ENCODE results near the gene MT4.

MT4 gene

DNA sequence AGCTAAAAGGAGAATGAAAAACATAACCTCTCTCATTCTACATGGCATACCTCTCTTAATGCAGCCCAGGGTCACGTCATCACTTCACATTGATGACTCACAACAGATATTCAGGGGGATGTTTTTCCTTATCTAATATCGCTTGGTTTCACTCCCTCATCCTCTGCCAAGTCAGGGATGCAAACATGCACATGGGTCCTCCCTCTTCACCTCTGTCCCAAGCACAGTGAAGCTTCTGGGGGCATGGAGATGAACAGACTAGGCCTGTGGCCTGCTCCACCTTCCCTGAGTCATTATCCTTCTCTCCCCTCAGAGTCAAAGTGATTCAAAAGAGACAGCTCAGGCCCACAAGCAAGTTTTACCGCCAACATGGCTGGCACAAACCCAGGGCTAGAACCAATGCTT, 41.2 kb downstream of the MT4 start:
- TF ChIP-seq, protein P1, sequence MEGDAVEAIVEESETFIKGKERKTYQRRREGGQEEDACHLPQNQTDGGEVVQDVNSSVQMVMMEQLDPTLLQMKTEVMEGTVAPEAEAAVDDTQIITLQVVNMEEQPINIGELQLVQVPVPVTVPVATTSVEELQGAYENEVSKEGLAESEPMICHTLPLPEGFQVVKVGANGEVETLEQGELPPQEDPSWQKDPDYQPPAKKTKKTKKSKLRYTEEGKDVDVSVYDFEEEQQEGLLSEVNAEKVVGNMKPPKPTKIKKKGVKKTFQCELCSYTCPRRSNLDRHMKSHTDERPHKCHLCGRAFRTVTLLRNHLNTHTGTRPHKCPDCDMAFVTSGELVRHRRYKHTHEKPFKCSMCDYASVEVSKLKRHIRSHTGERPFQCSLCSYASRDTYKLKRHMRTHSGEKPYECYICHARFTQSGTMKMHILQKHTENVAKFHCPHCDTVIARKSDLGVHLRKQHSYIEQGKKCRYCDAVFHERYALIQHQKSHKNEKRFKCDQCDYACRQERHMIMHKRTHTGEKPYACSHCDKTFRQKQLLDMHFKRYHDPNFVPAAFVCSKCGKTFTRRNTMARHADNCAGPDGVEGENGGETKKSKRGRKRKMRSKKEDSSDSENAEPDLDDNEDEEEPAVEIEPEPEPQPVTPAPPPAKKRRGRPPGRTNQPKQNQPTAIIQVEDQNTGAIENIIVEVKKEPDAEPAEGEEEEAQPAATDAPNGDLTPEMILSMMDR (IDR thresholded peaks at IDR 0.05) = no peak

- TF ChIP-seq, protein P1 (IDR thresholded peaks at IDR 0.05) = no peak
These were observed 41.7 kb downstream of the MT4 start for GRCh38 chr16:56606476-56607108.

- TF ChIP-seq, protein P1 (IDR thresholded peaks at IDR 0.05) = no peak
These were observed 42.3 kb downstream of the MT4 start for GRCh38 chr16:56607109-56607618.

- TF ChIP-seq, protein P1 (IDR thresholded peaks at IDR 0.05) = no peak
These were observed 42.8 kb downstream of the MT4 start for GRCh38 chr16:56607675-56608042.

GRCh38 chr16:56608043-56608875, 43.4 kb downstream of the MT4 start, which contains the start of gene MT2A:
MT2A (plus strand) TSS chr16:56608584; CDS start chr16:56608656, 72 bp downstream.
- TF ChIP-seq, protein P1 (IDR thresholded peaks at IDR 0.05) = no peak

DNA sequence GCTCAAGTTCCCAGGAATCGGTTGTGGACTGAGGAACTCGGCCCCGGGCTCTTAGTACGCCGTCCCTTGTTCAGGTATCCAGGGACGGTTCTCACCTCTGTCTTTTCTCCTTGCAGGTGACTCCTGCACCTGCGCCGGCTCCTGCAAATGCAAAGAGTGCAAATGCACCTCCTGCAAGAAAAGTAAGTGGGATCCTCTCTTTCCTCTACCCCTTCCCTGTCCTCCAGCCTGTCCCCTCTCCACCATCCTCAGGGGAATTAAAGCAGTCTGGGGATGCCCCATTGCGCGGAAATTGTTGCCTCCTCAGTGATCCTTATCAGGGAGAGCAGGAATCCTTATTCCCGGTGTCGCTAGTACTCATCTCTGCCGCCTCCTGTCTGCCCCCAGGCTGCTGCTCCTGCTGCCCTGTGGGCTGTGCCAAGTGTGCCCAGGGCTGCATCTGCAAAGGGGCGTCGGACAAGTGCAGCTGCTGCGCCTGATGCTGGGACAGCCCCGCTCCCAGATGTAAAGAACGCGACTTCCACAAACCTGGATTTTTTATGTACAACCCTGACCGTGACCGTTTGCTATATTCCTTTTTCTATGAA, 44.1 kb downstream of the MT4 start:
- TF ChIP-seq, protein P1 (IDR thresholded peaks at IDR 0.05) = no peak

- TF ChIP-seq, protein P1 (IDR thresholded peaks at IDR 0.05) = no peak
These were observed 44.6 kb downstream of the MT4 start for GRCh38 chr16:56609463-56609921.

Data from LNCAP (cell line).